ENCODE results near the gene KNG1. TPM values are rescaled to one million over a fixed set of nuclear protein-coding genes. Genes with fewer than 3 reads are reported as not detected.
A peak's percentile ranks its signal among the peaks of the same experiment; 100 is the strongest.
"Not testable (repeated sequence)": the region's sequence is repeated elsewhere in the genome, so short reads cannot be mapped to it uniquely, and the experiment has no call there.

Gene KNG1
- total RNA-seq, 1 donor = not detected

DNA sequence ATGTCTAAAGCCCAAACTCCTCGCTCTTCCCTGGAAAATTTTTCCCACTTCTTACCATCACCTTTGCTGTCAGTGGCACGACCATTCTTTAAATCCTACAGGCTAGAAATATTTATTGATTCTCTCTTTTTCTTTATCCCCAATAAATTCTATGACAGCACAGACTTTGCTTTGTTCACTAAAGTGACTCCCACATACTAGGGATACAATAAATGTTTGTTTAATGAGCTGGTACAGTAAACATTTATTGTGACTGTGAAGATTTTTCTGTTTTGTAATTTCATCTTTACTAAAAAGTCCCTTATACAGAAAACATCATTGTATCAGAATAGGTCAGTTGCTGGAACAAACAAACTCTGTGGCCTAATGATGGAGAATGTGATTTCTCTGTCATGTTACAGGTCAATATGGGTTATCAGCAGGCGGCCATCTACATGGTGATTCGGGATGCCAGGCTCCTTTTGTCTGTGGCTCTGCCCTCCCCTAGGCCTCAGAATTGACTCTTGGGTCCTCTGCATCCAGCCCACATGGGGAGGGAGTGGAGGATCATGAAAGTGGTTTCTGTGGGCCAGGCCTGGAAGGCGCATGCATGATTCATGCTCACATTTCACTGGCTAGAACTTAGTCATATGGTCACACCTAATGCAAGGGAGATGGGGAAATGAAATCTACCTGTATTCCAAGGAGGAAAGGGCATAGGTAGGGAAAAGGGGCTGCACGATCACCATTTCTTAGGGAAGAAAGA is 22.7 kb upstream of the KNG1 start:
- no peak for DNase-seq (ENCODE audit: low read depth)
- no peak overlapping the region for H3K4me3 ChIP-seq (ENCODE audit: low read depth, low read length)
- TF ChIP-seq CTCF (IDR thresholded peaks at IDR 0.05; ENCODE audit: insufficient read depth, low read length) = no peak

DNA sequence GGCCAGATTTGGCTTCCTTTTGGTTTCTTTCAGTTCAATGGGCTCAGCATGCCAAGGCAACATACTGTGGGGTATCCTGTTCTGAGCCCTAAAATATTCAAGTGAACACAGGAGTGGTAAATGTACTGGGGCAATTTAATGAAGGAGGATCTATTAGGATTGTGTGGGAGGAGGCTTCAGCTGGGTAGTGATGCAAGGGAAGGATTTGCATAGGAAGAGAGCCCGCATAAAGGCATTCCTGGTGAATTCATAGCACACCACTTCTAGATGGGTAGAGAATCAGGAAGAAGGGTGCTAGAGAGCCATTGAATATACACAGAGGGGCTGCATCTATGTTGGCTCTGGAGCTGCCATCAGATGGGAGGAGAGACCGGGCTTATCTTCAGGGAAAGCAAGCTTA is 20.6 kb upstream of the KNG1 start:
- no peak for TF ChIP-seq CTCF (IDR thresholded peaks at IDR 0.05; ENCODE audit: insufficient read depth, low read length)
- DNase-seq (ENCODE audit: low read depth) = no peak
- no peak overlapping the region for H3K4me3 ChIP-seq (ENCODE audit: low read depth, low read length)

GRCh38 chr3:186697510-186697909 is 19.6 kb upstream of the KNG1 start:
- TF ChIP-seq CTCF (IDR thresholded peaks at IDR 0.05; ENCODE audit: insufficient read depth, low read length) = no peak
- no peak for DNase-seq (ENCODE audit: low read depth)
- no peak overlapping the region for H3K4me3 ChIP-seq (ENCODE audit: low read depth, low read length)

- no peak overlapping the region for H3K4me3 ChIP-seq (ENCODE audit: low read depth, low read length)
- peak; percentile 16 for DNase-seq (ENCODE audit: low read depth)
- no peak for TF ChIP-seq CTCF (IDR thresholded peaks at IDR 0.05; ENCODE audit: insufficient read depth, low read length)
Measured at GRCh38 chr3:186700267-186700666, 16.9 kb upstream of the KNG1 start.

DNA sequence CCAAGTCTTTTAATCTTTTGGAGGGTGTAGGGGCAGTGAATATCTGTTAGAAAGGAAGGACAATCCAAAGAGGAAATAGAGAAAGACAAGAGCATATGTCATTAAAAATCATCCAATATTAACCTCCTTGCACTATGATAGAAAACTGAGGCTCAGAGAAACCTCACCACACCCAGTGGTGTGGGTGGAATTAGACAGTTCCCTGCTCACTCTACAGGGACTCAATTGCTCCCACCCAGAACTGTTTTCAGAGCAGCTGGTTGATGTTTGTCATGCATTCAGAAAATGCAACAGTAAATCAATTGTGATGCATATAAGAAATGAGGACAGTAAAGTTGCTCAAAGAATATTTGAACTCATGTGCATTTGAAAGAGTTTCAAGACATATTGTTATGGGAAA is 14.7 kb upstream of the KNG1 start:
- not testable (repeated sequence) for DNase-seq (ENCODE audit: low read depth); H3K4me3 ChIP-seq (ENCODE audit: low read depth, low read length)

DNA sequence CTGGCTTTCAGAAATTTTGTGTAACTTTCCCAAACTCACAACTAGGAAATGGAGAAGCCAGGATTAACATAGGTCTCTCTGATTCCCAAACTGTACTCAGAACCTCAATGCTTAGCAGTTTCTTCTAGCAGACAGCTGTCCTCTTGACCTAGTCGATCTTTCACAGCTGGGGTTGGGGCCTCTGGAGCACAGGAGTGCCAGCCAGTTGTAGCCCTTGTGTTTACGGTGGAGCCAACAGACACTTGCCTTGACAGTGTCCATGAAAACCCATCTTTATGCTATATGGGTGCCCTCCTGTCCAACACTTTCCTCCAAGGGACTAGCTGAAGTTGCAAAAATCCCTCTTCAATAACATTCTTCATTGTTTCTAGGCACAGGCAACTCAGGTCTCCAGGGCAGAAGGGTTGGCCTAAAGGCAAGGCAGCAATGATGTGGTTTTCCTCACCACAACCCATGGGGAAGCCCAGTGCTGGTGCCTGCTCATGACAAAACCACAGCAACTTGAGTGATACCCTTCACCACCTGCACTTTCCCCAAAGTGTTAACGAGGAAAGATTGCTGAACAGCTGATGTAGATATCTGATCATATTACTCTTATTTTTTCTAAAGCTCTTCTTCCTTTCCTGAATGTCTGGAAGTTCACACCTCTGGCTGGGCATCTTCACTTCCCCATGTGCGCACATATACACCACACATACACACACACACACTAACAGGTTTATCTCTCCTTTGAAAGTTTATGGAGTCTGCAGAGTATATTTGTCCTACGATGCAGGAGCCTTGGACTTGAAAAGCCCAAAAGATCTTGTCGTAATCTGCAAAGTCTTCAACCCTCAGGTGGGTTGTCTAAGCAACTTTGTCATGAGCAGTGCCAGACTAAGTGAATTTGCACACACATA is 11.0 kb upstream of the KNG1 start:
- DNase-seq (ENCODE audit: low read depth) = no peak
- no peak overlapping the region for H3K4me3 ChIP-seq (ENCODE audit: low read depth, low read length)
- no peak for TF ChIP-seq CTCF (IDR thresholded peaks at IDR 0.05; ENCODE audit: insufficient read depth, low read length)

DNA sequence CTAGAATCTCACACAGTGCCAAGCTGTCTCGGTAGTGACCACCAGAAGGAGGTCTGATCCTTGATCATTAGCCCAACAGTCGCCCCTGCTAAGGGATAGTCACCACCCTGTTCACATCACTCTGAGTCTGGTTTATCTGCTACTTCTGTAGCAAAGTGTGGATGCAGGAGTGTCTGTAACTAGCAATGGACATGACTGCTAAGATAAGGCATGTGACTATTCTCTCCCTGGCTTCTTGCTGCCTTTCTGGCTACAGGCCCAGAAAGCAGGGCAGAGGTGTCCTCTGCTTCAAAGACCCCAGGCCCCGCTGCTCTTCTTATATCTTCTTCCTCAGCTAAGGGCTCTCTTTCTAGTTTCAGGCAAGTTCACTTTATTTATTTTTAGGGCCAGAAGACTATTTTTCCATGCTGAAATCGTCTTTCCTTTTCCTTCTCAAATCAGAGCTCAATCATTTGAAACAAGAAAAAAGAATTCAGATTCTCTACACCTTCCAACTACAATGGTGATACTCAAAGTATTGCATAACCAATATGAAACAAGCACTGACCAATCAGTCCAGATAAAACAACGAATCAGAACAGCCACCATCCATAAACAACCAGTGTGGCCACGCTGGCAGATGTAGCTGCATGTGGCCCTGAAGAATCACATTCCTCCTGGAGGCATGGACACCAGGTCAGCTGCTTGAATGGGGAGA is 8.0 kb upstream of the KNG1 start:
- no peak for TF ChIP-seq CTCF (IDR thresholded peaks at IDR 0.05; ENCODE audit: insufficient read depth, low read length)
- DNase-seq (ENCODE audit: low read depth) = no peak
- H3K4me3 ChIP-seq (ENCODE audit: low read depth, low read length) = no peak overlapping the region

DNA sequence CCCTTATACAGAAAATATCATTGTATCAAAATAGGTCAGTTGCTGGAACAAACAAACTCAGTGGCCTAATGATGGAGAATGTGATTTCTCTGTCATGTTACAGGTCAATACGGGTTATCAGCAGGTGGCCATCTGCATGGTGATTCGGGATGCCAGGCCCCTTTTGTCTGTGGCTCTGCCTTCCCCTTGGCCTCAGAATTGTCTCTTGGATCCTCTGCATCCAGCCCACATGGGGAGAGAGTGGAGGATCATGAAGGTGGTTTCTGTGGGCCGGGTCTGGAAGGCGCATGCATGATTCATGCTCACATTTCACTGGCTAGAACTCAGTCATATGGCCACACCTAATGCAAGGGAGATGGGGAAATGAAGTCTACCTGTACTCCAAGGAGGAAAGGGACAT is 6.5 kb upstream of the KNG1 start:
- DNase-seq (ENCODE audit: low read depth); H3K4me3 ChIP-seq (ENCODE audit: low read depth, low read length): not testable (repeated sequence)

Measured in fibroblast of the aortic adventitia (primary cell).